ENCODE data around the gene FSTL5. TPM values are rescaled to one million over a fixed set of nuclear protein-coding genes. Genes with fewer than 3 reads are reported as not detected.

The FSTL5 gene
- total RNA-seq, 1 donor from 2014 or later: not detected

- Histone ChIP-seq H3K36me3 (ENCODE audit: control insufficient read depth, insufficient read depth, low read length) (no peaks in the 10 kb centered on the region), H3K27me3 (ENCODE audit: control insufficient read depth, insufficient read depth, low read length) (no peaks in the 10 kb centered on the region), H3K4me3 (ENCODE audit: low read depth, low read length) (no peak overlapping the region)
- TF ChIP-seq CTCF (IDR thresholded peaks at IDR 0.05; ENCODE audit: insufficient read depth, low read length, severe bottlenecking): no peak
- DNase-seq (ENCODE audit: low read depth) (no peak), FAIRE-seq (no peak)
These were observed 307.0 kb downstream of the FSTL5 start for GRCh38 chr4:161856711-161857326.

- no peaks in the 10 kb centered on the region for H3K36me3 ChIP-seq (ENCODE audit: control insufficient read depth, insufficient read depth, low read length)
- no peak for TF ChIP-seq CTCF (IDR thresholded peaks at IDR 0.05; ENCODE audit: insufficient read depth, low read length, severe bottlenecking)
- no peak for FAIRE-seq
- no peaks in the 10 kb centered on the region for H3K27me3 ChIP-seq (ENCODE audit: control insufficient read depth, insufficient read depth, low read length)
- DNase-seq (ENCODE audit: low read depth): no peak
- H3K4me3 ChIP-seq (ENCODE audit: low read depth, low read length): no peak overlapping the region
These were observed 313.2 kb downstream of the FSTL5 start for GRCh38 chr4:161850631-161851030.

- no peaks in the 10 kb centered on the region for H3K36me3 ChIP-seq (ENCODE audit: control insufficient read depth, insufficient read depth, low read length)
- H3K4me3 ChIP-seq (ENCODE audit: low read depth, low read length): no peak overlapping the region
- no peak for TF ChIP-seq CTCF (IDR thresholded peaks at IDR 0.05; ENCODE audit: insufficient read depth, low read length, severe bottlenecking)
- no peak for DNase-seq (ENCODE audit: low read depth)
- no peaks in the 10 kb centered on the region for H3K27me3 ChIP-seq (ENCODE audit: control insufficient read depth, insufficient read depth, low read length)
- no peak for FAIRE-seq
These were observed 322.0 kb downstream of the FSTL5 start for GRCh38 chr4:161841759-161842158.

DNA sequence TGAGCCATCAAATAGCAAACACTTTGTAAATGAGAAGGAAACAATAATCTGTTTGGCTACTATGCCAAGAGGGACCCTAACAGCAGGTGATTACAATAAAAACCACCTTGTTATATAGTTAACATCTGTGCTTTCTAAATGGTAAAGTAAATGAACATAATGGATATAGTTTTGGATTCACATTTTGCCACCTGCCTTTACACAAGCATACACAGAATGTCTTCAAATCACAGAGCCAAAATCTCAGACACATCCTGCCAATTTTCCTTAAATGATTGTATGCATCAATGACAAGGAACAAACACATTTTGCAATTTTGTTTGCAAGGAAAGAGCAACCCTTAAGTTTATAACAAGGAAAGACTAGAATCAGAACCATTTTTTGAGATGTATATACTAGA lies 334.2 kb downstream of the FSTL5 start:
- FAIRE-seq (no peak), DNase-seq (ENCODE audit: low read depth) (no peak)
- no peaks in the 10 kb centered on the region for H3K36me3 ChIP-seq (ENCODE audit: control insufficient read depth, insufficient read depth, low read length)
- no peak overlapping the region for H3K4me3 ChIP-seq (ENCODE audit: low read depth, low read length)
- H3K27me3 ChIP-seq (ENCODE audit: control insufficient read depth, insufficient read depth, low read length): no peaks in the 10 kb centered on the region
- no peak for TF ChIP-seq CTCF (IDR thresholded peaks at IDR 0.05; ENCODE audit: insufficient read depth, low read length, severe bottlenecking)

DNA sequence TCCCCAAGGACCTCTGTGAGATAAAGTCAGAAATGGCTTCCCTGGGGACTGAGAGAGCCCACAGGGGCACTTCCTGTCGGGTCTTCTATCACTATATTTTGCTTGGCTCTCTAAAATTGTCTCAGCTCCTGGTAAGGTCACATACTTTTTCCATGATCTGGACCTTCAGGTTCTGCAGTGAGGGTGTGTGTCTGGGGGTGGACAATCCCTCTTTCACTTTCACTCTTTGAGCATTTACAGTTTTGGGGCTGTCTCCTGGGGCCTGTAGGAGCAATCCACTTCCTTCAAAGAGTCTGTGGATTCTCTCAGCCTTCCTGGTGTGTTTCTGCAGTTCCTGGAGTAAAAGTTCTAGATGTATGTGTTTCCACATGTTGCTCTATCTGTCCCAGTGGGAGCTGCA lies 335.7 kb downstream of the FSTL5 start:
- no peak for FAIRE-seq
- TF ChIP-seq CTCF (IDR thresholded peaks at IDR 0.05; ENCODE audit: insufficient read depth, low read length, severe bottlenecking): no peak
- no peak for DNase-seq (ENCODE audit: low read depth)
- Histone ChIP-seq H3K4me3 (ENCODE audit: low read depth, low read length) (no peak overlapping the region), H3K36me3 (ENCODE audit: control insufficient read depth, insufficient read depth, low read length) (no peaks in the 10 kb centered on the region), H3K27me3 (ENCODE audit: control insufficient read depth, insufficient read depth, low read length) (no peaks in the 10 kb centered on the region)

DNA sequence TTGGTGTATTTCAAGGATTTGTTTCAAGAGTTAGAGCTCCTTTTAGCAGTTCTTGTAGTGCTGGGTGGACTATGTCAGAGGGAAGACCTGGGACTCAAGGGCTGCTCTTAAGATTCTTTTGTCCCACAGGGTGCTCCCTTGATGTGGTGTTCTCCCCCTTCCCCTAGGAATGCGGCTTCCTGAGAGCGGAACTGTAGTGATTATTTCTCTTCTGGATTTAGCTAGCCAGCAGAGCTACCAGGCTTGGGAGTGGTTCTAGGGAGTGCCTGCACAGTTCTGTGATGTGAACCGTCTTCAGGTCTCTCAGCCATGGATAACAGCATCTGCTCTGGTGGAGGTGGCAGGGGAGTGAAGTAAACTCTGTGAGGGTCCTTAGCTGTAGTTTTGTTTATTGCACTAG lies 336.8 kb downstream of the FSTL5 start:
- TF ChIP-seq CTCF (IDR thresholded peaks at IDR 0.05; ENCODE audit: insufficient read depth, low read length, severe bottlenecking): no peak
- Histone ChIP-seq H3K36me3 (ENCODE audit: control insufficient read depth, insufficient read depth, low read length) (no peaks in the 10 kb centered on the region), H3K27me3 (ENCODE audit: control insufficient read depth, insufficient read depth, low read length) (no peaks in the 10 kb centered on the region), H3K4me3 (ENCODE audit: low read depth, low read length) (no peak overlapping the region)
- DNase-seq (ENCODE audit: low read depth) (no peak), FAIRE-seq (no peak)

Data from bronchial epithelial cell (primary cell).